ENCODE results near the gene CYP2C19.

- no peak for TF ChIP-seq CTCF (IDR thresholded peaks at IDR 0.05; ENCODE audit: low read length)
- no peak for TF ChIP-seq EZH2 (optimal IDR thresholded peaks at IDR 0.05; ENCODE audit: low read depth, low read length)
Measured at GRCh38 chr10:94735197-94735596, 27.3 kb upstream of the CYP2C19 start.

Measured in MM.1S (cell line).